Peyer's patch (tissue), 4 donors: ENCODE data around the gene MARF1.

ENCODE experiments used
- CTCF ChIP-seq, 6 experiments: fragments of 450-650 bp in 4 of 6; fragments of 200-600 bp in 2 of 6; sonication (generic) in 1 of 6; IDR thresholded peaks; one replicate each; pipeline ENCODE4 v1.5.1; 2017 to 2019; ENCODE audit warnings: antibody characterized with exemption in 6 of 6, mild to moderate bottlenecking in 3 of 6, moderate library complexity in 1 of 6
- POLR2A ChIP-seq, 2 donors: fragments of 450-650 bp; IDR thresholded peaks; one replicate each; pipeline ENCODE4 v1.5.1; 2017; ENCODE audit warnings: antibody characterized with exemption in 2 of 2, mild to moderate bottlenecking in 2 of 2, moderate library complexity in 2 of 2

DNA sequence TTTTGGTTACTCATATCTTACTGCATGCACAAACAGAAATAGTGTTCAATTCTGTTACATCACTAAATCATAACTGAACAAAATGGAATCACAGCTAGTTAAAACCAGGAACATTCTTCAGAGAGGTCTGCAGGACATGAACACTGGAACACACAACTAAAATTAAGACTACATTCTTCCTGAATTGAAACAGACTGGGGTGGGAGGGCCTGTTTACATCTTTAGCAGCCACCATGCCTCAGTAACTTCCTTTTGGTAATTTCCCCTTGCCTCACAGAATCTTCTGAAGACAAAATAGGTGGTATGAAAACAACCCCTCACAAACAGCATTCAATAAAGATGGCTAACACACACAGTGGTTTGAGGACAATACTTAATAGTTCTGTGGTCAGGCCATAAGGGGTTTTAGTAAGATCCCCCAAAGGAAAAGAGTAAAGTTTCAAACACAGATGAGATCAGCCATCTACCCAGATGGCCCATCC, 6.5 kb downstream of the MARF1 start:
- TF ChIP-seq CTCF (IDR thresholded peaks at IDR 0.05): no peak
- TF ChIP-seq POLR2A (IDR thresholded peaks at IDR 0.05): no peak
